Astrocyte of the cerebellum (primary cell): ENCODE results near the gene SAFB2.
A peak's percentile ranks its signal among the peaks of the same experiment; 100 is the strongest.

Source experiments
- DNase-seq: peaks from one replicate; pipeline ENCODE4 v3.0.0-alpha.2; 2011; ENCODE audit warnings: low read depth
- H3K4me3 ChIP-seq: 2 replicates; pipeline ENCODE4 v1.5.1; 2011; ENCODE audit warnings: mild to moderate bottlenecking, low read depth, low read length, moderate library complexity
- in situ Hi-C: cut with HindIII; loops from 2 replicates; pipeline ENCODE4 v1.10.0; 2017; ENCODE audit warnings: low sequenced_read_pairs
- TF ChIP-seq, protein P1 (sequence below): IDR thresholded peaks from 2 replicates; pipeline ENCODE4 v1.5.1; 2012; ENCODE audit warnings: low read length, low read depth, moderate library complexity, mild to moderate bottlenecking; ENCODE audit errors: missing control alignments

The SAFB2 gene

DNA sequence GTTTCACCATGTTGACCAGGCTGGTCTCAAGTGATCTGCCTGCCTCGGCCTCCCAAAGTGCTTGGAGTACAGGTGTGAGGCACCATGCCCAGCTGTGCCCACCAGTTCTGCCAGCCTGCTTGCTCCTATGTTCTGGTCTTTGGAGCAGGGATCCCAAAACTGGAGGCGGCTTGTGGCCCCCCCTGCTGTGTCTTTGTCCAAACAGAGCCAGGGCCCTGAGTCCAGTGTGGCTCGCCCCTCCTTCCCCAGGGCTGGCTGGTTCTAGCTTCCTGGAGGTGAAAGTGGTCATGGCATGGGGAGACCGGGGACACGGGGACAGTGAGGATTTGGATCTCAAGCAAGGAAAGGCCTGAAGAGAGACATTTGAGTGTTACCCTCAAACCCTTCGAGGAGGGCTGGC, 43.3 kb downstream of the SAFB2 start:
- TF ChIP-seq, protein P1, sequence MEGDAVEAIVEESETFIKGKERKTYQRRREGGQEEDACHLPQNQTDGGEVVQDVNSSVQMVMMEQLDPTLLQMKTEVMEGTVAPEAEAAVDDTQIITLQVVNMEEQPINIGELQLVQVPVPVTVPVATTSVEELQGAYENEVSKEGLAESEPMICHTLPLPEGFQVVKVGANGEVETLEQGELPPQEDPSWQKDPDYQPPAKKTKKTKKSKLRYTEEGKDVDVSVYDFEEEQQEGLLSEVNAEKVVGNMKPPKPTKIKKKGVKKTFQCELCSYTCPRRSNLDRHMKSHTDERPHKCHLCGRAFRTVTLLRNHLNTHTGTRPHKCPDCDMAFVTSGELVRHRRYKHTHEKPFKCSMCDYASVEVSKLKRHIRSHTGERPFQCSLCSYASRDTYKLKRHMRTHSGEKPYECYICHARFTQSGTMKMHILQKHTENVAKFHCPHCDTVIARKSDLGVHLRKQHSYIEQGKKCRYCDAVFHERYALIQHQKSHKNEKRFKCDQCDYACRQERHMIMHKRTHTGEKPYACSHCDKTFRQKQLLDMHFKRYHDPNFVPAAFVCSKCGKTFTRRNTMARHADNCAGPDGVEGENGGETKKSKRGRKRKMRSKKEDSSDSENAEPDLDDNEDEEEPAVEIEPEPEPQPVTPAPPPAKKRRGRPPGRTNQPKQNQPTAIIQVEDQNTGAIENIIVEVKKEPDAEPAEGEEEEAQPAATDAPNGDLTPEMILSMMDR = no peak
- no peak for DNase-seq
- in situ Hi-C loops = no loop called here
- H3K4me3 ChIP-seq = no peak overlapping the region

DNA sequence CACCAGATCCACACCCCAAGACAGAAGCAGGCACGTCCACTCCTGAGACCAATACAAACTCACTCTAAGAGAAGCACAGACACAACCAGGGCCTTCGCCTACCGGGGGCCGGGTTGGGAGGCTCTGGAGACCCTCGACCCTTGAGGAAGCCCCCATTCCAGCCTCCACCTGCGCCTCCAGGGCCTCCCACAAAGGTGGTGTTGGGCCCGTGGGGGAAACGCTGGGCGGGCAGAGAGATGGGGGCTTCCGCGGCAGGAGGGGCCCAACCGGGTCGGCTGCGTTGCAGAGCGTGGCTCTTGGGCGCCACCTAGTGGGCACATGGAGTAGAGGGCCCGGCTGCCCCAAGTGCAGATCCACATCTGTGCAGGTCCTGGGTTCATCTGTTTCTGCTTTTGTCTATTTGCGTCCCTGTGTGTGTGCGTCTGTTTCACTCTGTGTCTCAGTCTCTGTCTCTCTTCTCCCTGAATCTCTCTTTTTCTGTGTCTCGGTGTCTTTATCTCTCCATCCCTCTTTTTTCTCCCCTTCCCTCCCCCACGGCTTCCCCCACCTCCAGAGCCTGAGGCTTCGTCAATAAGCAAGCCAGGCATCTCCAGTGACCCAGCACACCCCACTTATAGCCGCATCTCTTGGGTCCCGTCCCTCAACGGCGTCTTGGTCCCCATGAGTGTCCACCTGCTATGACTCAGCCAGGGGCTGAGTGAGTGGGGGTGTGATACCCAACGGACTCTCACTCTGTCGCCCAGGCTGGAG, 44.3 kb downstream of the SAFB2 start:
- TF ChIP-seq, protein P1 = peak; percentile 95
- no peak for DNase-seq
- in situ Hi-C loops = no loop called here
- H3K4me3 ChIP-seq = no peak overlapping the region

DNA sequence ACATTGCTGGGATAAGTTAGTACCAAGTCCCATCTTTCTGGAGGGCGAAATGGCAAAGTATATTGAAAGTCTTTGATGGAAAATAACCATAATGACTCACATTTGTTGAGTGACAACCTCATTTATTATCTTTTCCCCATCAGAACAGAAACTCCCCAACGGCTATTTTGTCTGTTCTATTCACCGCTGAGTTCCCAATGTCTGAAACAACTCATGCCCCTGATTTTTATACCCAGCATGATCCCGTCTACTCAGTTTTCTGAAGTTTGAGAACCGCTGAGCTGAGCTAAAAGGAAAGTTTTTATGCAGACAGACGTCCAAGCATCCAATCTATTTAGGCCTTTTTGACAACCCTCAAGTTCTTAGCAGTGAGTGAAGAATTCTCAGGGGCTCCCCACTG, 47.0 kb downstream of the SAFB2 start:
- no peak overlapping the region for H3K4me3 ChIP-seq
- TF ChIP-seq, protein P1 = no peak
- DNase-seq = no peak
- in situ Hi-C loops = no loop called here

DNA sequence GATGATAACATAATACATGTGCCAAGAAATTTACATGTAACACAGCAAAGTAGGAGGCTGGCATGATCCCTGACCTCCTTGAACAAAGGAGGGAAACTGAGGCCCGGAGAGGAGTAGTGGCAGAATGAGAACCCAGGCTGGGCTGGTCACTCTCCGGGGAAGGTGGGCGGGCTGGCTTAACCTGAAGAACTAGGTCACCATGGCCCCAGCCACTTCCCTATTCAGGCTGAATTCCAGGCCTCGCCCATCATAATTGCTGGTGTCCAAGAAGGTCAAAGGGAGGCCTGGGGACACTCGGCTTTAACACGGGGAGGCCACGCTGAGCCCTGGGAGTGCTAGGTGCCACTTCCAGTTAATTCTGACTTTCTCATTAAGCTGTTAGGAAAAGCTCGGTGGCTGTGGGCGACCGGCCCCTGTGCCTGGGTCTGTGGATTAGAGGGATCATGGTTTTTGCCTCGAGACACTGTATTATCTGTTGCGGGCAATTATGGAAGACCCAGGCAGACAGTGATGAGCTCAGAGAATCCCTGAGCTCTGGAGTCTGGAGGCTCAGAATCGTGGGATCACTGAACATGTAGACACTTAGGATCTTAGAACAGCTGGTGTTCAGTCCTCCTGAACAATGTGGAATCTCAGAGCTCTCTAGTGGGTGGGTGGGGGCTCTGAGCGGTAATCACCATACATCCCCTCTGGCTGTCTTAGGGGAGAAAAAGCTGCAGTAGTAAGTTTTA, 49.9 kb downstream of the SAFB2 start:
- in situ Hi-C loops = no loop called here
- no peak for DNase-seq
- TF ChIP-seq, protein P1 = no peak
- H3K4me3 ChIP-seq = no peak overlapping the region

DNA sequence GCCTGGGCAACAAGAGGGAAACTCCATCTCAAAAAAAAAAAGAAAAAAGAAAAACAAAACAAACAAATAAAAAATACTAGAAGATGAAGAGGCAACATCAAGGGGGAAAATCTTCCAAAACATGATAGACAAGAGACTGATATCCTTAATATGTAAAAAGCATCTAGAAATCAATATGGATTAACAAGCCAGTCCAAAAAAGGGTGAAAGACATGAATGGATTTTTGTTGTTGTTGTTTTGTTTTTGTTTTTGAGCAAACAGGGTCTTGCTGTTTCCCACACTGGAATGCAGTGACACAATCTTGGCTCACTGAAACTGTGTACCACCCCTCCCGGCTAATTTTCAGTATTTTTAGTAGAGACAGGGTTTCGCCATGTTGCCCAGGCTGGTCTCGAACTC, 50.8 kb downstream of the SAFB2 start:
- in situ Hi-C loops = no loop called here
- TF ChIP-seq, protein P1 = no peak
- no peak overlapping the region for H3K4me3 ChIP-seq
- DNase-seq = no peak

DNA sequence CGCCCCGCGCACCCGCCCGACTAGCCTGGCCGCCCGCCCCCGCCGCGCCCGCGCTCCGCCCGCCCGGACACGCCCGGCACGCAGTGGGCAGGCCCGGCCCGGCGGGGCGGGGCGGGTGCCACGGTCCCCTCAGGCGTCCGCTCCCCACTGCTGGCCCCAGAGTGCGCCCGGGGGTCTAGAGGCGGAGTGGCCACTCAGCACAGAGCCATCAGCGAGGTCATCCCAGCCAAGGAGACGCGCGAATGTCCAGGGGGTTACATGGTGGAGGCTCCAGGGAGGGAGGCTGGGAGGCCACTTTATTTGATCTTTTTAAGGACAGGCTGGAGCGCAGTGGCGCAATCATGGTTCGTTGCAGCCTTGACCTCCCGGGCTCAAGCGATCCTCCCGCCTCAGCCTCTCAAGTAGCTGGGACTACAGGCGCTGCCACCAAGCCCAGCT, 54.6 kb downstream of the SAFB2 start:
- no peak for DNase-seq
- TF ChIP-seq, protein P1 = no peak
- no peak overlapping the region for H3K4me3 ChIP-seq
- in situ Hi-C loops = no loop called here
